Osteoblast (primary cell): ENCODE measurements around the gene TMEM60. TPM values are rescaled to one million over a fixed set of nuclear protein-coding genes. Genes with fewer than 3 reads are reported as not detected.
A peak's percentile ranks its signal among the peaks of the same experiment; 100 is the strongest.

ENCODE experiments used
- DNase-seq: peaks from one replicate; pipeline ENCODE4 v3.0.0; 2011; ENCODE audit warnings: low spot score, mixed read lengths; ENCODE audit not compliant: insufficient read length; ENCODE audit errors: missing footprints
- H2AFZ ChIP-seq: 2 replicates; pipeline ENCODE4 v1.6.0; 2011; ENCODE audit warnings: mild to moderate bottlenecking, low read length
- H3K27ac ChIP-seq: 2 replicates; pipeline ENCODE4 v1.5.1; 2011; ENCODE audit warnings: mild to moderate bottlenecking, low read depth, low read length, moderate library complexity
- H3K27me3 ChIP-seq: 2 replicates; pipeline ENCODE4 v1.6.0; 2012; ENCODE audit warnings: mild to moderate bottlenecking, control low read depth, inconsistent platforms, low read length, moderate library complexity; ENCODE audit not compliant: insufficient read depth
- H3K36me3 ChIP-seq: 2 replicates; pipeline ENCODE4 v1.5.1; 2011; ENCODE audit warnings: mild to moderate bottlenecking, low read length, control low read depth, moderate library complexity; ENCODE audit not compliant: insufficient read depth
- H3K4me1 ChIP-seq: 2 replicates; pipeline ENCODE4 v1.5.1; 2011; ENCODE audit warnings: mild to moderate bottlenecking, low read length, control low read depth, moderate library complexity; ENCODE audit not compliant: insufficient read depth
- H3K4me2 ChIP-seq: 2 replicates; pipeline ENCODE4 v1.6.0; 2011; ENCODE audit warnings: mild to moderate bottlenecking, low read length; ENCODE audit not compliant: insufficient read depth
- H3K4me3 ChIP-seq: fragments of 200-600 bp; sonication (generic); 3 replicates; pipeline ENCODE4 v1.5.1; 2012; ENCODE audit warnings: mild to moderate bottlenecking, low read length, inconsistent platforms; ENCODE audit not compliant: insufficient read depth
- H3K79me2 ChIP-seq: 2 replicates; pipeline ENCODE4 v1.6.0; 2012; ENCODE audit warnings: mild to moderate bottlenecking, low read length, control low read depth, inconsistent platforms; ENCODE audit not compliant: insufficient read depth
- H3K9me3 ChIP-seq: 2 replicates; pipeline ENCODE4 v1.5.1; 2011; ENCODE audit warnings: low read depth, low read length, control low read depth
- H4K20me1 ChIP-seq: 2 replicates; pipeline ENCODE4 v1.6.0; 2012; ENCODE audit warnings: mild to moderate bottlenecking, low read length, control low read depth; ENCODE audit not compliant: insufficient read depth
- total RNA-seq: library from RNA; depleted of rRNA; stranded (reverse); fragments of >200 nt; gene quantifications from 2 replicates; pipeline ENCODE4 v1.2.3, GENCODE V29; 2012
- TF ChIP-seq, protein P1 (sequence below): IDR thresholded peaks from 2 replicates; pipeline ENCODE4 v1.5.1; 2011; ENCODE audit warnings: mild to moderate bottlenecking, low read depth, low read length, moderate library complexity; ENCODE audit errors: extremely low read depth

Gene TMEM60
- total RNA-seq, 1 donor: 20.3 TPM

DNA sequence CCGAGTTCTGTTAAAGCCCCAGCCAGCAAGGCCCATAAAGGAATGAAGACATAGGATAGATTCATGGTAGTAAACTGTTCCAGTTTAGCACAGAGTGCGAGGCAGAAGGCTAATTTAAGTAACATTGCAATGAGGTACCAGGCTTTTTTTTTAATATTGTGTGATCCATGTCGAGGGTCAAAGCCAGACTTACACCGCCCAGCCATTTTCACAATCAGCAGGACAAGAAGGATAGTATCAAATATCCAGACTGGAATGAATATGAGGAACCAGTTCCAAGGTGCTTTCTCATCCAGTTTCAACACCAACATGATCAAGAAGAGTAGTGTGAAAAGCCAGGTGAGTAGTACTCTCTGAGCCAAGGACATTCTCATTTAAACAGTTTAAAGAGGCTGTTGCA is 4.2 kb downstream of the TMEM60 start:
- H4K20me1 ChIP-seq: no peaks in the 10 kb centered on the region
- H3K4me1 ChIP-seq: peaks cover 11% of the 10 kb centered on the region
- no peak overlapping the region for H2AFZ ChIP-seq
- H3K4me2 ChIP-seq: no peak overlapping the region
- no peak overlapping the region for H3K4me3 ChIP-seq
- H3K79me2 ChIP-seq: peaks cover 51% of the 10 kb centered on the region
- peak; percentile 34 for DNase-seq
- H3K27me3 ChIP-seq: no peaks in the 10 kb centered on the region
- no peaks in the 10 kb centered on the region for H3K9me3 ChIP-seq
- TF ChIP-seq, protein P1, sequence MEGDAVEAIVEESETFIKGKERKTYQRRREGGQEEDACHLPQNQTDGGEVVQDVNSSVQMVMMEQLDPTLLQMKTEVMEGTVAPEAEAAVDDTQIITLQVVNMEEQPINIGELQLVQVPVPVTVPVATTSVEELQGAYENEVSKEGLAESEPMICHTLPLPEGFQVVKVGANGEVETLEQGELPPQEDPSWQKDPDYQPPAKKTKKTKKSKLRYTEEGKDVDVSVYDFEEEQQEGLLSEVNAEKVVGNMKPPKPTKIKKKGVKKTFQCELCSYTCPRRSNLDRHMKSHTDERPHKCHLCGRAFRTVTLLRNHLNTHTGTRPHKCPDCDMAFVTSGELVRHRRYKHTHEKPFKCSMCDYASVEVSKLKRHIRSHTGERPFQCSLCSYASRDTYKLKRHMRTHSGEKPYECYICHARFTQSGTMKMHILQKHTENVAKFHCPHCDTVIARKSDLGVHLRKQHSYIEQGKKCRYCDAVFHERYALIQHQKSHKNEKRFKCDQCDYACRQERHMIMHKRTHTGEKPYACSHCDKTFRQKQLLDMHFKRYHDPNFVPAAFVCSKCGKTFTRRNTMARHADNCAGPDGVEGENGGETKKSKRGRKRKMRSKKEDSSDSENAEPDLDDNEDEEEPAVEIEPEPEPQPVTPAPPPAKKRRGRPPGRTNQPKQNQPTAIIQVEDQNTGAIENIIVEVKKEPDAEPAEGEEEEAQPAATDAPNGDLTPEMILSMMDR: no peak
- no peak overlapping the region for H3K27ac ChIP-seq
- no peaks in the 10 kb centered on the region for H3K36me3 ChIP-seq

DNA sequence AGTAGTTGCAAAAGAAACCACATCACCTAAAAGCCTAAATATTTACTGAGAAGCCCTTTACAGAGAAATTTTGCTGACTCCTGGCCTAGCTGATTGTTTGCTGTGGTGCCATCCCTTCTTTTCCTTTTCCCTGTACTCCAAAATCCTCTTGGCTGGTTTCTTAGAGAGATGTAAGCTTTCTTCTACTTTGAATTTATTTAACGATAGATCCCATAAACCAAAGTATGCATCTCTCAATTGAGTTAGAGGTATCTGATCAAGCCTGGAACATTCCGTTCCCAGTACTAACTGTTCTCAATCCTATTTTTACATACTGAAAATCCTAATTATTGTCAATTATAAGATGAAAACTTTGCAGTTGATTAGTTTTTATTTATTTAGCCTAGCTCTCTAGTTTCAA is 6.3 kb downstream of the TMEM60 start:
- no peak overlapping the region for H2AFZ ChIP-seq
- H3K27ac ChIP-seq: no peak overlapping the region
- no peaks in the 10 kb centered on the region for H4K20me1 ChIP-seq
- TF ChIP-seq, protein P1: no peak
- H3K36me3 ChIP-seq: no peaks in the 10 kb centered on the region
- no peak for DNase-seq
- H3K9me3 ChIP-seq: no peaks in the 10 kb centered on the region
- peaks cover 6% of the 10 kb centered on the region for H3K4me1 ChIP-seq
- H3K79me2 ChIP-seq: peaks cover 36% of the 10 kb centered on the region
- no peaks in the 10 kb centered on the region for H3K27me3 ChIP-seq
- H3K4me2 ChIP-seq: no peak overlapping the region
- no peak overlapping the region for H3K4me3 ChIP-seq

DNA sequence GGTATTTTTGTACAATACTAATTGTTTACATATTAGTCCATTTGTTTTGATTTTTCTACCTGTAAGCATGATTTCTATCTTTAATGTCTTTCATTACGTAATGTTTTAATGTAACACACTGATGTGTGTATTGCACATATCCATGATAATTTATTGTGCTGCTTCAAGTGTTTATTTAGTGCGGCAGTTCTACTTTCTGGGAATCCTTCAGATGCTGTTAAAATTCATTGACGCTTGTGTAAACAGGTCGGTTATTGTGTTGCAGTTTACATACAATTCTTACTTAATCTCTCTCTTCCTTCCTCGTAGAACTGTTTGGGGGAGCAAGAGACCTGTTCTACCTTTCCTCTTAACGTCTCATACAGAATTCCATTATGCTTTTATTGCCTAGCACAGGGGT is 6.9 kb downstream of the TMEM60 start:
- TF ChIP-seq, protein P1: no peak
- Histone ChIP-seq H3K27me3 (no peaks in the 10 kb centered on the region), H3K27ac (no peak overlapping the region), H3K4me3 (no peak overlapping the region), H4K20me1 (no peaks in the 10 kb centered on the region), H3K36me3 (no peaks in the 10 kb centered on the region), H3K9me3 (no peaks in the 10 kb centered on the region), H3K4me2 (no peak overlapping the region), H3K4me1 (no peaks in the 10 kb centered on the region), H3K79me2 (peaks cover 30% of the 10 kb centered on the region), H2AFZ (no peak overlapping the region)
- DNase-seq: no peak

DNA sequence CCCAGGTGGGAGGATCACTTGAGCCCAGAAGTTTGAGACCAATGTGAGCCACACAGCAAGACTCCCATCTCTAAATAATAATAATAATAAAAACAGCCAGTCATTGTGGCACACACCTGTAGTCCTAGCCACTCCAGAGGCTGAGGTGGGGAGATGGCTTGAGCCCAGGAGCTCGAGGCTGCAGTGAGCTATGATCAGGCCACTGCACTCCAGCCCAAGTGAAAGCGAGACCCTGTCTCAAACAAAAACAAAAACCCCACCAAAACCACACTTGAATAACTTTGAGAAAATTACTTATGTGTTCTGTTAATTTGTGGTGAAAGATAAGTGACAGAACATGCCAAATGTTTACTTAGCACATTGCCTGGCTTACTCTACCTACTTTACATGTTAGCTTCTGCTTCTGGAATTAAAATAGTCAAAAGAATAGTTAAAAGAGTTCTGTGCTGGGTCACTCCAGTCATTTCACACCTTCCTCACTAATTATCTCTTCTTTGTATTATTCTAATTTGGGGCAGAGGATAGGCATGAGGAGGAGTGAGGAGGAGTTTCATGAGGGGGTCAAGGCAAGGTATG is 9.8 kb downstream of the TMEM60 start:
- Histone ChIP-seq H3K4me1 (no peaks in the 10 kb centered on the region), H2AFZ (no peak overlapping the region), H3K36me3 (no peaks in the 10 kb centered on the region), H3K27ac (no peak overlapping the region), H3K4me2 (no peak overlapping the region), H4K20me1 (no peaks in the 10 kb centered on the region), H3K27me3 (no peaks in the 10 kb centered on the region), H3K79me2 (peaks cover under 1% of the 10 kb centered on the region), H3K9me3 (no peaks in the 10 kb centered on the region), H3K4me3 (no peak overlapping the region)
- TF ChIP-seq, protein P1: no peak
- no peak for DNase-seq
